ENCODE measurements around the gene CBFA2T2. TPM values are rescaled to one million over a fixed set of nuclear protein-coding genes. Genes with fewer than 3 reads are reported as not detected.
A peak's percentile ranks its signal among the peaks of the same experiment; 100 is the strongest.

Gene CBFA2T2
- total RNA-seq, 2 donors from 2014 or later: 14.4 to 15.7 TPM

- peak overlapping the region; percentile 81 to 91 for H3K4me3 Mint-ChIP-seq
- H3K36me3 Mint-ChIP-seq (ENCODE audit: insufficient read depth in 2 of 2): peaks cover 0 to 3% of the 10 kb centered on the region in 2 donors
- ATAC-seq (replicated peaks in 1 of 2) (peak; percentile 72 to 75), DNase-seq (peak; percentile 93)
- H3K4me1 Mint-ChIP-seq (ENCODE audit: low read depth): peaks cover 39% of the 10 kb centered on the region
- H3K9me3 Mint-ChIP-seq: no peaks in the 10 kb centered on the region
- peak overlapping the region; percentile 91 for H3K27ac Mint-ChIP-seq
- H3K27me3 Mint-ChIP-seq (ENCODE audit: low read depth): no peaks in the 10 kb centered on the region
Measured at GRCh38 chr20:33663161-33664084, 173.5 kb downstream of the CBFA2T2 start.

DNA sequence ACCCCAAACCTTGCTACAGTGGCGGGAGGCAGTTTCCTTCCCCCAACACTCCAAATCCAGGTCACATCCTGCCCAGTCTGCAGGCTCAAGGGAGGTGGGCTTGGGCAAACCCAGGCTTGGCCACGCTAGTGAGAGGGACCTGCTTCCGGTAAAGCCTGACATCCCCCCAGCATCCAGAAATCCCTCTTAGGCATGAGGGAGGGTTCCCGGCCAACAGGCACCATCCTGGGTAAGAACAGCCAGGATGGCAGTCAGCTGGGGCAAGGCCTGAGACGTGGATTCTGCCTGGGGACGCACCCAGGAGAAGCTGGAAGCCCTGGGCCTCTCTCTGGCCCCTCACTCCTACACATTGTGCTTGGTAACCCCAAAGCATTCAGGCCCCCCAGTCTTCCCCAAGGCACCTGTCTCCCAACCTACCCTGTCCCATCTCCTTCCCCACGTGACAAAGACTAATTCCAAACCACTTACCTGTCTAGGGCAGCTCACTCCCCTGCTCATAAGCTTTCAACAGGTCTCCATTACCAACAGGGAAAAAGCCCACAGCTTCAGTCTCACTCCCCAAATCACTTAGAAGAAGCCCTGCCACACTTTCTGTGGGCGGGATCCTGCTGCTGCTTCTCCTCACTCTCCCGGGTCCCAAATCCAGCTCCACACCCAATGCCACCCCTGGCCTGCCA, 174.3 kb downstream of the CBFA2T2 start:
- DNase-seq (no peak), ATAC-seq (replicated peaks in 1 of 2) (no peak)
- H3K27me3 Mint-ChIP-seq (ENCODE audit: low read depth): no peaks in the 10 kb centered on the region
- H3K9me3 Mint-ChIP-seq: no peaks in the 10 kb centered on the region
- H3K36me3 Mint-ChIP-seq (ENCODE audit: insufficient read depth in 2 of 2): peaks cover 0 to 3% of the 10 kb centered on the region in 2 donors
- peak overlapping the region; percentile 81 to 91 for H3K4me3 Mint-ChIP-seq
- H3K27ac Mint-ChIP-seq: peak overlapping the region; percentile 89
- peaks cover 41% of the 10 kb centered on the region for H3K4me1 Mint-ChIP-seq (ENCODE audit: low read depth)

DNA sequence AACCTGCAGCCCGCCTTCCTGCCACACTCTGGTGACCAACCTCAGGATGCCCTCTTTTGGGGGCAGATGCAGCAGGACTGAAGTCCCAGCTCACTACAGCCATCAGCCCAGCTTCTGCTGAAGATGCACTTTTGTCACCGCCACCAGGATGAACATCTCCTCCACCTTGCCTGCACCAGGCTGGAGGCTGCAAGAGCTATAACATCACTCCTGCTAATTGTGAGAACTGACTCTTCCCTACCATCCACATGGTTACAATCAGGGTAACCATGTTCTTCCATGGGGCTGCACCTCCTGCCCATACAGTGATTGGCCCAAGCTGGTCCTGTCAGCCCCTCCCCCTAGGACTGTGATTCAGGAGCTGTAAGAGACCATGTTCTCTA, 174.9 kb downstream of the CBFA2T2 start:
- H3K27me3 Mint-ChIP-seq (ENCODE audit: low read depth): no peaks in the 10 kb centered on the region
- DNase-seq (no peak), ATAC-seq (replicated peaks in 1 of 2) (no peak)
- peak overlapping the region; percentile 81 to 91 for H3K4me3 Mint-ChIP-seq
- H3K27ac Mint-ChIP-seq: peak overlapping the region; percentile 89
- H3K9me3 Mint-ChIP-seq: no peaks in the 10 kb centered on the region
- H3K4me1 Mint-ChIP-seq (ENCODE audit: low read depth): peaks cover 41% of the 10 kb centered on the region
- peaks cover 0 to 3% of the 10 kb centered on the region in 2 donors for H3K36me3 Mint-ChIP-seq (ENCODE audit: insufficient read depth in 2 of 2)

DNA sequence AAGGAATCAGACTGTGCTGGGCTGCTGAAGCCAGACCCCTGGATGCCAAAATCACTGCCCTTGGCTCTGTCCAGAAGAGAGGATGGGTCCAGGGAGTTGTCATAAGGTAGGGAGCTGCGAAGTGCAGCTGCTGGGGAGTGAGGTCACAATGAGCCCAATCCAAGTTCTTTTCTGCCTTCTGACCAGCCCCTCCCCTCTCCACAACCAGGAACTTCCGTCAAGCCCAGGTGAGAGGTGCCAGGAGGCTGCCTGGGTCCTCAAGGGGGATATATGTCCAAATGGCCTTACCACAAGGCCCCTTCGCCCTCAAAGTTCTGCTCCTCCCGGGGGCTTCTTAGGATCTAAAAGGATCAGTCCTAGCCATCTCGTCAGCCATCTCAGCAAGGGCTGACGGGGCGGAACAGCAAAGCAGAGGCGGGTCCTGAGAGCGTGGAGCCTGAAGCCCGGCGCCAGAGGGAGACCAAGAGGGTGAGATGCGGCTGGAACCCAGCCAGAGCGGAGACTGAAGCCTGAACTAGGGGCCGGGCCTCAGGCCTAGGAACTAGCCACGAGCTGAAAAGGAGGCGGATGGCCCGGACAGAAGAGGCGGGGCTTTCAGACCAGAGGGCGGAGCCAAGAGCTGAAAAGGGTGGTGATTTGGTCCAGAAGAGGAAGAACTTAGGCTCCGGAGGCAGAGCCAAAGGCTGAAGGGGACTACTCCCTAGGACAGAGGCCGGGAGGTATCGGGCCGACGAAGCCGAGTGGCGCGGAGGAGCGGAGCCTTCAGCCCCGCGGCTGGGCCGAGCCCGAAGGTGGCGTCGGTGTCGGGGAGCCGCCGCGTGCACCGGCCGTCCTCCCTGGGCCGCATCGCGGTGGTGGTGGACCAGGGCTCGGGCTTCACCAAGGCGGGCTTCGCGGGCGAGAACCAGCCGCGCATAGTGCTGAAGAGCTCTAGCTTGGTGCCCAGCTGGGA, 176.7 kb downstream of the CBFA2T2 start, which contains the start of gene ACTL10:
TSS of gene ACTL10 (plus strand) at position 651 of the 952 bp plus-strand sequence. CDS start 555 bp downstream, outside the sequence.
- H3K9me3 Mint-ChIP-seq: no peaks in the 10 kb centered on the region
- peak; percentile 89 for DNase-seq
- H3K4me1 Mint-ChIP-seq (ENCODE audit: low read depth): peaks cover 41% of the 10 kb centered on the region
- H3K27me3 Mint-ChIP-seq (ENCODE audit: low read depth): no peaks in the 10 kb centered on the region
- peak within 1 kb of the TSS; percentile 29 for H3K27ac Mint-ChIP-seq
- peaks cover 0 to 2% of the 10 kb centered on the region in 2 donors for H3K36me3 Mint-ChIP-seq (ENCODE audit: insufficient read depth in 2 of 2)
- peak; percentile 55 to 59 for ATAC-seq (replicated peaks in 1 of 2)
- H3K4me3 Mint-ChIP-seq: peak within 1 kb of the TSS; percentile 87 to 95

- Mint-ChIP-seq H3K4me3 (peak overlapping the region; percentile 87 to 95), H3K36me3 (ENCODE audit: insufficient read depth in 2 of 2) (peaks cover 0 to 2% of the 10 kb centered on the region in 2 donors), H3K9me3 (no peaks in the 10 kb centered on the region), H3K4me1 (ENCODE audit: low read depth) (peaks cover 41% of the 10 kb centered on the region), H3K27me3 (ENCODE audit: low read depth) (no peaks in the 10 kb centered on the region), H3K27ac (no peak overlapping the region)
- ATAC-seq (replicated peaks in 1 of 2) (peak; percentile 19 to 30), DNase-seq (peak; percentile 56 to 67)
Measured at GRCh38 chr20:33667245-33667675, 177.4 kb downstream of the CBFA2T2 start.

- peak; percentile 60 for ATAC-seq (replicated peaks in 1 of 2)
- Mint-ChIP-seq H3K27ac (no peak overlapping the region), H3K27me3 (ENCODE audit: low read depth) (no peaks in the 10 kb centered on the region), H3K4me1 (ENCODE audit: low read depth) (peaks cover 40% of the 10 kb centered on the region), H3K36me3 (ENCODE audit: insufficient read depth in 2 of 2) (peaks cover 0 to 2% of the 10 kb centered on the region in 2 donors), H3K4me3 (peak overlapping the region; percentile 87 to 95), H3K9me3 (no peaks in the 10 kb centered on the region)
- DNase-seq: peak; percentile 84 to 86
Measured at GRCh38 chr20:33667676-33668465, 178.0 kb downstream of the CBFA2T2 start.

DNA sequence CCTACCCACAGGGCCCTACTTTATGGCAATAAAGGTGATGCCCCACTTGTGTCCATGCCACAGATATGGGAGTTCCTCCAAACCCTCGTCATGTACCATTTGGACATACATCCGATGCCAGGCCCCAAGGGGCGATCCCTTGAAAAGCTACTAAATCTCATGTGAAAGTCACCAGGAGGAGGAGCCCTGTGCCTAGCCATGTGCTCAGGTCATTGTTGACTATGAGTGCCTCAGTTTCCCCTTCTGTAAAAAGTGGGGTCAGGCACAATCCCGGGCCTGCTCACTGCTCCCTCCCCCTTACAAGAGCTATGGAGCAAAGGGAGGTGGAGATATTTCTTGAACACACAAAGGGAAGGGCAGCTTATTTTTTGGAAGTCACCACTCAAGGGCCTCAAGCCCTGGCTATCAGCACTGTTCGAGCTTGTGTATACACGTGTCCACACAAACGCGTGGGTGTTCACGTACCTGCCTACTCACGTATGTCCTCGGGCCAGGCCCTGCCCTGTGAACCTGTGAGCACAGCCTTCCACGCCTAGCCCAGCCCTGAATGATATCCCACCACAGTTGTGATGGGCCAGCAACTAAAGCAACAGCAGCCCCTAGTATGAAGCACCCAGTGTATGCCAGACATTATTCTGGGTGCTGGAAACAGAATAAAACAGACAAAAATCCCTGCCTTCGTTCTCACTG, 178.7 kb downstream of the CBFA2T2 start:
- Mint-ChIP-seq H3K9me3 (no peaks in the 10 kb centered on the region), H3K27me3 (ENCODE audit: low read depth) (no peaks in the 10 kb centered on the region), H3K27ac (no peak overlapping the region), H3K36me3 (ENCODE audit: insufficient read depth in 2 of 2) (peaks cover 0 to 2% of the 10 kb centered on the region in 2 donors), H3K4me3 (peak overlapping the region; percentile 87 to 95), H3K4me1 (ENCODE audit: low read depth) (peaks cover 46% of the 10 kb centered on the region)
- ATAC-seq (replicated peaks in 1 of 2) (no peak), DNase-seq (no peak)

DNA sequence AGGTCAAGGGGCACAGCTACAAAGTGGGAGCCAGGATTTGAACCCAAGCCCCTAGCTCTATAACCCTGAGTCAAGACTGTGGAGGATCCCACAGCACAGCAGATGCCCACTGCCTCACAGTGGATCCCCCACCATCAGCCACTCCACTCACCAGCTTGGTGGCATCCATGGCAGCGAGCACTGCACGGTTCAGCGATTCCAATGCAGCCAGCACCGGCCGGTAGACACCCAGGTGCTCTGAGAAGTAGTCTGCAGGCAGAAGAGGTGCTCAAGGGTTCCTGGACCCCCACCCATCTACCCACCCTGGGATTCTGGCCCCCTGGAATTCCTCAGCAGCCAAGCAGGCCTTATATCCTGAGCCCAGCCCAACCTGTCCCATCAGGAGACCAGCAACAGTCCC, 179.3 kb downstream of the CBFA2T2 start:
- Mint-ChIP-seq H3K27me3 (ENCODE audit: low read depth) (no peaks in the 10 kb centered on the region), H3K4me3 (no peak overlapping the region), H3K27ac (no peak overlapping the region), H3K9me3 (no peaks in the 10 kb centered on the region), H3K4me1 (ENCODE audit: low read depth) (peaks cover 45% of the 10 kb centered on the region), H3K36me3 (ENCODE audit: insufficient read depth in 2 of 2) (peaks cover 0 to 2% of the 10 kb centered on the region in 2 donors)
- ATAC-seq (replicated peaks in 1 of 2): no peak
- DNase-seq: no peak

GRCh38 chr20:33669873-33670640, 180.2 kb downstream of the CBFA2T2 start:
- H3K4me3 Mint-ChIP-seq: no peak overlapping the region
- peaks cover 41% of the 10 kb centered on the region for H3K4me1 Mint-ChIP-seq (ENCODE audit: low read depth)
- no peaks in the 10 kb centered on the region for H3K27me3 Mint-ChIP-seq (ENCODE audit: low read depth)
- no peak for ATAC-seq (replicated peaks in 1 of 2)
- no peaks in the 10 kb centered on the region for H3K9me3 Mint-ChIP-seq
- H3K36me3 Mint-ChIP-seq (ENCODE audit: insufficient read depth in 2 of 2): peaks cover 0 to 3% of the 10 kb centered on the region in 2 donors
- DNase-seq: no peak
- H3K27ac Mint-ChIP-seq: no peak overlapping the region

- peaks cover 41% of the 10 kb centered on the region for H3K4me1 Mint-ChIP-seq (ENCODE audit: low read depth)
- no peaks in the 10 kb centered on the region for H3K9me3 Mint-ChIP-seq
- no peak for DNase-seq
- H3K4me3 Mint-ChIP-seq: no peak overlapping the region
- H3K27me3 Mint-ChIP-seq (ENCODE audit: low read depth): no peaks in the 10 kb centered on the region
- peaks cover 0 to 5% of the 10 kb centered on the region in 2 donors for H3K36me3 Mint-ChIP-seq (ENCODE audit: insufficient read depth in 2 of 2)
- no peak for ATAC-seq (replicated peaks in 1 of 2)
- no peak overlapping the region for H3K27ac Mint-ChIP-seq
Measured at GRCh38 chr20:33670715-33671499, 181.0 kb downstream of the CBFA2T2 start.
